IMR-90 (cell line): Measurements from ENCODE around the gene MERTK. TPM values are rescaled to one million over a fixed set of nuclear protein-coding genes. Genes with fewer than 3 reads are reported as not detected.

Experiments used
- ATAC-seq: fragments of 200-7000 bp; cut with Tn5 transposase; 2 replicates; pipeline ENCODE4 v1.9.1; 2020; ENCODE audit warnings: low read depth, mild to moderate bottlenecking, moderate library complexity
- BruUV-seq: library from RNA; stranded (reverse); fragments of 400-500 nt; replicated peaks from 2 replicates; lab custom pipeline; 2021; lab: Mats Ljungman, UMichigan
- CTCF ChIA-PET: fragments of 300-600 bp; formaldehyde crosslinking; extraction: SDS; loops from one replicate; lab custom pipeline; 2021; ENCODE audit warnings: antibody characterized with exemption; lab: Yijun Ruan, JAX
- POLR2A ChIA-PET: fragments of 300-600 bp; sonication (Branson Sonifier 250); formaldehyde crosslinking; loops from one replicate; lab custom pipeline; 2022; ENCODE audit warnings: antibody characterized with exemption; ENCODE audit not compliant: unreplicated experiment; lab: Charles Lee
- DNase-seq: peaks from one replicate; pipeline ENCODE4 v3.0.0; 2013
- H2AFZ ChIP-seq: replicated peaks from 2 replicates; pipeline ENCODE3; 2013; ENCODE audit warnings: low read length, mild to moderate bottlenecking; ENCODE audit not compliant: poor library complexity
- H2AK5ac ChIP-seq: 2 replicates; pipeline ENCODE4 v1.6.1; 2013; ENCODE audit warnings: low read depth, low read length, inconsistent platforms
- H2AK9ac ChIP-seq: replicated peaks from 2 replicates; pipeline ENCODE3; 2013; ENCODE audit warnings: mild to moderate bottlenecking, low read depth, low read length, moderate library complexity; ENCODE audit not compliant: poor library complexity
- H2BK120ac ChIP-seq: 2 replicates; pipeline ENCODE4 v1.6.1; 2013; ENCODE audit warnings: low read depth, low read length, inconsistent platforms
- H2BK15ac ChIP-seq: 3 replicates; pipeline ENCODE4 v1.6.1; 2013; ENCODE audit warnings: low read depth, low read length, inconsistent platforms
- H2BK20ac ChIP-seq: 2 replicates; pipeline ENCODE4 v1.6.1; 2013; ENCODE audit warnings: low read depth, mild to moderate bottlenecking, inconsistent platforms, low read length, moderate library complexity
- H2BK5ac ChIP-seq: 2 replicates; pipeline ENCODE4 v1.6.1; 2013; ENCODE audit warnings: mild to moderate bottlenecking, low read depth, low read length, inconsistent platforms; ENCODE audit not compliant: poor library complexity, severe bottlenecking
- H3K14ac ChIP-seq: replicated peaks from 2 replicates; pipeline ENCODE4 v1.6.1; 2013; ENCODE audit warnings: low read depth, low read length, inconsistent platforms
- H3K18ac ChIP-seq: 2 replicates; pipeline ENCODE4 v1.6.1; 2013; ENCODE audit warnings: low read depth, low read length, control low read depth
- H3K23ac ChIP-seq: 2 replicates; pipeline ENCODE4 v1.6.1; 2013; ENCODE audit warnings: low read depth, low read length, inconsistent platforms
- H3K27ac ChIP-seq: 2 replicates; pipeline ENCODE4 v1.5.1; 2013; ENCODE audit warnings: mild to moderate bottlenecking, control low read depth, low read length; ENCODE audit not compliant: insufficient read depth
- H3K27me3 ChIP-seq: 2 replicates; pipeline ENCODE4 v1.6.1; 2013; ENCODE audit warnings: low read length; ENCODE audit not compliant: control insufficient read depth, insufficient read depth
- H3K36me3 ChIP-seq: 2 replicates; pipeline ENCODE4 v1.6.1; 2013; ENCODE audit warnings: low read length, mixed read lengths; ENCODE audit not compliant: control insufficient read depth, insufficient read depth
- H3K4ac ChIP-seq: 2 replicates; pipeline ENCODE4 v1.6.1; 2013; ENCODE audit warnings: low read depth, low read length, inconsistent platforms
- H3K4me1 ChIP-seq: 2 replicates; pipeline ENCODE4 v1.6.1; 2013; ENCODE audit warnings: low read length, mixed read lengths; ENCODE audit not compliant: control insufficient read depth, insufficient read depth
- H3K4me2 ChIP-seq: 2 replicates; pipeline ENCODE4 v1.6.1; 2013; ENCODE audit warnings: low read depth, mild to moderate bottlenecking, control low read depth, low read length, moderate library complexity
- H3K4me3 ChIP-seq: 2 replicates; pipeline ENCODE4 v1.5.1; 2013; ENCODE audit warnings: low read depth, mild to moderate bottlenecking, control low read depth, low read length, moderate library complexity; ENCODE audit not compliant: insufficient read depth
- H3K56ac ChIP-seq: 2 replicates; pipeline ENCODE4 v1.6.1; 2013; ENCODE audit warnings: low read length, inconsistent platforms; ENCODE audit not compliant: insufficient read depth; ENCODE audit errors: extremely low read depth
- H3K79me1 ChIP-seq, 2 experiments: 2 replicates each; pipeline ENCODE4 v1.6.1; 2013; ENCODE audit warnings: low read length in 2 of 2, inconsistent platforms in 1 of 2, low read depth in 1 of 2
- H3K9ac ChIP-seq: 2 replicates; pipeline ENCODE4 v1.6.1; 2013; ENCODE audit warnings: low read depth, low read length, control low read depth
- H3K9me1 ChIP-seq: 2 replicates; pipeline ENCODE4 v1.6.1; 2013; ENCODE audit warnings: low read length, inconsistent platforms; ENCODE audit not compliant: insufficient read depth
- H3K9me3 ChIP-seq: 2 replicates; pipeline ENCODE4 v1.6.1; 2013; ENCODE audit warnings: low read length; ENCODE audit not compliant: control insufficient read depth, insufficient read depth
- H4K20me1 ChIP-seq: 2 replicates; pipeline ENCODE4 v1.6.1; 2013; ENCODE audit warnings: low read length, inconsistent platforms; ENCODE audit not compliant: insufficient read depth
- H4K5ac ChIP-seq: 2 replicates; pipeline ENCODE4 v1.6.1; 2013; ENCODE audit warnings: mild to moderate bottlenecking, low read depth, low read length, control low read depth
- H4K8ac ChIP-seq, 2 experiments: 2 replicates each; pipeline ENCODE4 v1.6.1; 2013; ENCODE audit warnings: low read depth in 2 of 2, low read length in 2 of 2, control low read depth in 1 of 2, inconsistent platforms in 1 of 2
- H4K91ac ChIP-seq: 2 replicates; pipeline ENCODE4 v1.6.1; 2013; ENCODE audit warnings: low read depth, low read length, inconsistent platforms; ENCODE audit not compliant: insufficient read depth
- ELK1 ChIP-seq: fragments of 150-350 bp; IDR thresholded peaks from 2 replicates; pipeline ENCODE4 v1.6.1; 2016; ENCODE audit warnings: low read depth, mild to moderate bottlenecking, low read length, moderate library complexity, borderline replicate concordance
- FOS ChIP-seq: fragments of 150-350 bp; IDR thresholded peaks from 2 replicates; pipeline ENCODE4 v1.6.1; 2016; ENCODE audit warnings: low read depth, low read length
- MAZ ChIP-seq: IDR thresholded peaks from 2 replicates; pipeline ENCODE4 v1.6.1; 2012; ENCODE audit warnings: low read depth, mild to moderate bottlenecking, low read length, improper control_type of control experiment, moderate library complexity, borderline replicate concordance
- RAD21 ChIP-seq: IDR thresholded peaks from 2 replicates; pipeline ENCODE4 v1.6.1; 2012; ENCODE audit warnings: low read length, improper control_type of control experiment
- RCOR1 ChIP-seq: IDR thresholded peaks from 2 replicates; pipeline ENCODE4 v1.6.1; 2012; ENCODE audit warnings: mild to moderate bottlenecking, low read length, improper control_type of control experiment; ENCODE audit not compliant: insufficient replicate concordance
- RFX5 ChIP-seq: IDR thresholded peaks from 2 replicates; pipeline ENCODE4 v1.8.0; 2012; ENCODE audit warnings: low read depth, mild to moderate bottlenecking, low read length, moderate library complexity
- WGBS, 2 experiments: methylation state at CpG; one replicate each; pipeline versions ENCODE4 v1.1.5 to v1.1.7; 2013; ENCODE audit warnings: missing lambda C conversion rate in 2 of 2; ENCODE audit not compliant: insufficient read length in 1 of 2; ENCODE audit errors: extremely low coverage in 2 of 2; 5-methylcytosine and 5-hydroxymethylcytosine counted together
- dilution Hi-C: fragments of 300-500 bp; cut with HindIII; formaldehyde crosslinking; loops from one replicate; pipeline ENCODE4 v1.14.3; 2018; ENCODE audit warnings: low sequenced_read_pairs; ENCODE audit not compliant: unreplicated experiment
- in situ Hi-C: fragments of 300-500 bp; cut with MboI; formaldehyde crosslinking; loops from 3 replicates; pipeline ENCODE4 v1.14.3; 2019; ENCODE audit warnings: low sequenced_read_pairs, inconsistent platforms, mixed read lengths
- intact Hi-C: fragments of 100-400 bp; cut with micrococcal nuclease; formaldehyde crosslinking; loops from 2 replicates; pipeline ENCODE4 v1.10.0; 2022
- polyA plus RNA-seq, 3 experiments: library from polyadenylated mRNA; depleted of rRNA; stranded (reverse); fragments of >200 nt; gene quantifications; 2 replicates each; pipeline ENCODE4 v1.2.3, GENCODE V29; 2012; ENCODE audit warnings: low replicate concordance in 1 of 3
- total RNA-seq: library from RNA; depleted of rRNA; stranded (reverse); fragments of >200 nt; gene quantifications from 2 replicates; pipeline ENCODE4 v1.2.3, GENCODE V29; 2012
- TF ChIP-seq, protein P1 (sequence below): conservative IDR thresholded peaks from 2 replicates; pipeline ENCODE4 v1.5.1; 2012; ENCODE audit warnings: mild to moderate bottlenecking, low read depth, low read length, improper control_type of control experiment

Gene MERTK
- total and polyA plus RNA-seq, 2 of the 4 experiments (the other 2 are of a cell fraction), result 0.36 to 0.62 TPM

DNA sequence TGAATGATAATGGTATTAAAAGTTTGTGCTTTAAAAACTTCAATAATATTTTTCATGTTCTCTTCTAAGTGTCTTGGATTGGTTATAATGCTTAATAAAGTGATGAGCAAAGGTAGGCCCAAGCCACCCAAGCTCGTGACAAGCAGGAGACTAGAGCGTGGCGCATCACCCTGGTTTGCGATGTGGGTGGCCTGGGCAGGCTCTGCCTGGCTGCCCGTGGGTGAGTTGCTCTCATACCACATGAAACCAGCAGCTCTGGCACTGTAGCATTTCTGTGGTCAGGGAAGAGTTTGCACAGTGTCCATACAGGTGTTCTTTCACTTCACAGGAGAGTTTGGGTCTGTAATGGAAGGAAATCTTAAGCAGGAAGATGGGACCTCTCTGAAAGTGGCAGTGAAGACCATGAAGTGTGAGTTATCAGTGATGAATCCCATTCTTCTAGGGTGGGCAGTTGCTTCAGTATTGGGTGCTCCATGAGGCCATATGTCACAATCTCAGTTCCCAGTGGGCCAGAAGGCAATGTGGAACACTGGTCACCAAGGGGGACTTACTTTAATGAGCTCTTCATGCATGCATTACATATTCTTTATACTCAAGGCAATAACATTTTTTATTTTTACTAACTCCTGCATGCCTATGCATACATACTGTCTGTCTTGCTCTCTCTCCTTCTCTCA lies 105.3 kb downstream of the MERTK start:
- H3K36me3 ChIP-seq, result no peaks in the 10 kb centered on the region
- H3K4me2 ChIP-seq, result no peak overlapping the region
- no peaks in the 10 kb centered on the region for H4K20me1 ChIP-seq
- no peak overlapping the region for H3K4ac ChIP-seq
- peaks cover 6% of the 10 kb centered on the region; the same call in 1 of the 2 replicates for H3K27me3 ChIP-seq
- BruUV-seq, result no TSS peak
- no peak overlapping the region for H3K9ac ChIP-seq
- dilution Hi-C loops, result no loop called here
- no peaks in the 10 kb centered on the region for H3K4me1 ChIP-seq
- no peak overlapping the region for H2AFZ ChIP-seq
- DNase-seq (no peak), ATAC-seq (no peak)
- no peak overlapping the region for H3K14ac ChIP-seq
- no peak overlapping the region for H3K18ac ChIP-seq
- no peak overlapping the region for H2BK5ac ChIP-seq
- no peaks in the 10 kb centered on the region for H3K79me1 ChIP-seq
- CTCF ChIA-PET, result no interaction called here
- H3K27ac ChIP-seq, result no peak overlapping the region
- no peak overlapping the region for H2BK15ac ChIP-seq
- POLR2A ChIA-PET, result no interaction called here
- H2AK5ac ChIP-seq, result no peak overlapping the region
- H3K9me1 ChIP-seq, result no peaks in the 10 kb centered on the region
- H4K5ac ChIP-seq, result no peak overlapping the region
- no peak overlapping the region for H3K23ac ChIP-seq
- H3K4me3 ChIP-seq, result no peak overlapping the region
- TF ChIP-seq RCOR1 (no peak), RAD21 (no peak), ELK1 (no peak), MAZ (no peak), FOS (no peak), RFX5 (no peak)
- TF ChIP-seq, protein P1, sequence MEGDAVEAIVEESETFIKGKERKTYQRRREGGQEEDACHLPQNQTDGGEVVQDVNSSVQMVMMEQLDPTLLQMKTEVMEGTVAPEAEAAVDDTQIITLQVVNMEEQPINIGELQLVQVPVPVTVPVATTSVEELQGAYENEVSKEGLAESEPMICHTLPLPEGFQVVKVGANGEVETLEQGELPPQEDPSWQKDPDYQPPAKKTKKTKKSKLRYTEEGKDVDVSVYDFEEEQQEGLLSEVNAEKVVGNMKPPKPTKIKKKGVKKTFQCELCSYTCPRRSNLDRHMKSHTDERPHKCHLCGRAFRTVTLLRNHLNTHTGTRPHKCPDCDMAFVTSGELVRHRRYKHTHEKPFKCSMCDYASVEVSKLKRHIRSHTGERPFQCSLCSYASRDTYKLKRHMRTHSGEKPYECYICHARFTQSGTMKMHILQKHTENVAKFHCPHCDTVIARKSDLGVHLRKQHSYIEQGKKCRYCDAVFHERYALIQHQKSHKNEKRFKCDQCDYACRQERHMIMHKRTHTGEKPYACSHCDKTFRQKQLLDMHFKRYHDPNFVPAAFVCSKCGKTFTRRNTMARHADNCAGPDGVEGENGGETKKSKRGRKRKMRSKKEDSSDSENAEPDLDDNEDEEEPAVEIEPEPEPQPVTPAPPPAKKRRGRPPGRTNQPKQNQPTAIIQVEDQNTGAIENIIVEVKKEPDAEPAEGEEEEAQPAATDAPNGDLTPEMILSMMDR, result no peak
- no peaks in the 10 kb centered on the region for H3K9me3 ChIP-seq
- H2BK120ac ChIP-seq, result no peak overlapping the region
- no peak overlapping the region for H2AK9ac ChIP-seq
- no peak overlapping the region for H3K56ac ChIP-seq
- no peak overlapping the region for H2BK20ac ChIP-seq
- H4K91ac ChIP-seq, result no peak overlapping the region
- in situ Hi-C loops, result no loop called here
- WGBS, 2 experiments, result no CpG with 5 or more reads among the region's 5 CpGs
- intact Hi-C loops, result no loop called here
- no peak overlapping the region for H4K8ac ChIP-seq
